HL-60 (cell line): ENCODE data around the gene CFAP221.

Experiments
- DNase-seq, 2 experiments: peaks; one replicate each; pipeline ENCODE4 v3.0.0-alpha.2; 2010 to 2020; ENCODE audit warnings: low read depth in 1 of 2, low spot score in 1 of 2
- H3K27ac ChIP-seq: fragments of 250-450 bp; sonication (Bioruptor Pico); replicated peaks from 2 replicates; pipeline ENCODE4 v1.5.1; 2020; ENCODE audit warnings: mild to moderate bottlenecking, moderate library complexity
- H3K27me3 ChIP-seq: fragments of 250-450 bp; sonication (Bioruptor Pico); 2 replicates; pipeline ENCODE4 v1.5.1; 2021; ENCODE audit warnings: mild to moderate bottlenecking, moderate library complexity; ENCODE audit not compliant: insufficient read depth, poor library complexity, severe bottlenecking
- H3K4me3 ChIP-seq: replicated peaks from 2 replicates; pipeline ENCODE4 v1.5.1; 2011; ENCODE audit warnings: mild to moderate bottlenecking, control low read depth, low read length; ENCODE audit not compliant: insufficient read depth
- CTCF ChIP-seq: IDR thresholded peaks from one replicate; pipeline ENCODE4 v1.5.1; 2011; ENCODE audit warnings: low read length, control low read depth, inconsistent platforms; ENCODE audit not compliant: insufficient read depth
- GABPA ChIP-seq: IDR thresholded peaks from 2 replicates; pipeline ENCODE4 v1.6.1; 2012; ENCODE audit warnings: low read depth
- POLR2AphosphoS5 ChIP-seq: IDR thresholded peaks from 2 replicates; pipeline ENCODE4 v1.6.1; 2012; ENCODE audit warnings: low read depth
- REST ChIP-seq: IDR thresholded peaks from 2 replicates; pipeline ENCODE4 v1.6.1; 2012; ENCODE audit warnings: low read depth; ENCODE audit not compliant: insufficient replicate concordance
- SPI1 ChIP-seq: IDR thresholded peaks from 2 replicates; pipeline ENCODE4 v1.6.1; 2012; ENCODE audit warnings: low read depth, mild to moderate bottlenecking, borderline replicate concordance

The CFAP221 gene

DNA sequence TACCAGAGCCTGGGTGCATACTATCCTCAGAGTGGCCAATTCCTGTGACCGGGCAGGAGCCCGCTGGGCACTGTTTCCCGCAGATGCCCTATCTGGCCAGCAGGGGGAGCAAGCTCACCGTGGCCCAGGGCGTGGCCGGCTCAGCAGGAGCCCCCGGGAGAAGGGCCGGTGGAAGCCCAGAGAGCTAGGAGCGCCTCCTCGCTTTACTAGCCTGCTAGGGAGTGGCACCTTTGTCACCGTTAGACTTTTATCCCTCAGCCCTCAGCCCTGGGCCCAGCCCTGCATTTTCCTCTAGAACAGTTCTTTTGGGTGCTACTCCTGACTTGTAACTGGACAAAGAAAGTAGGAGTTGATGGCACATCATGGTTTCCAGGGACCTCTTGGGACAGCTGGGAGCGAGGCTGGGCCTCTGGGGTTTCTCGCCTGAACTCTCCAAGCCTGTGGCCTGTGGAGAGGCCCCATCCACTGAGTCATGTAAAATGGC, 158.7 kb downstream of the CFAP221 start:
- H3K27ac ChIP-seq: no peak overlapping the region
- H3K4me3 ChIP-seq: no peak overlapping the region
- H3K27me3 ChIP-seq: no peaks in the 10 kb centered on the region
- DNase-seq: peak; percentile 25 to 59
- TF ChIP-seq GABPA: no peak
- TF ChIP-seq CTCF: peak; percentile 76
- TF ChIP-seq POLR2AphosphoS5: no peak

DNA sequence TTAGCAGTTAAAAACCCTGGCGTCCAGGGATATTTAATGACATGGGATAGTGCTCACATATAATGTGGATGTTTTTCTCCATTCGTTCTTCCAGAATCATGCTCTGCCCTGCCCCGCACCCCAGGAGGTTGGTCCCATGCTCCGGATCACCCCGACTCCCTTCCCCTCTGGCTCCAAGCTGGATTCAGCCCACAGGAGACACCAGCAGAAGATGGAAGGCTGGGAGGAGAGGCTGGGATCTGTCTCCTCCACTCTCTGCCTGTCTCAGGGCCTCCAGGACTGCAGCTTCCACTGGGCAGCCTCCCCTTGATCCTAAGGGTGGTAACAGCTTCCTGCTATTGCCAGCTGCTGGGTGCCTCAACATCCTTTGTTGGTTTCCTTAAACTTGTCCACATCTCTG, 159.3 kb downstream of the CFAP221 start:
- no peak for DNase-seq
- Histone ChIP-seq H3K27ac (no peak overlapping the region), H3K27me3 (no peaks in the 10 kb centered on the region), H3K4me3 (no peak overlapping the region)
- TF ChIP-seq GABPA (no peak), CTCF (no peak), POLR2AphosphoS5 (no peak), REST (no peak), SPI1 (no peak)

GRCh38 chr2:119704670-119705120, 160.4 kb downstream of the CFAP221 start:
- TF ChIP-seq REST (no peak), GABPA (no peak), CTCF (no peak), POLR2AphosphoS5 (no peak)
- Histone ChIP-seq H3K27ac (no peak overlapping the region), H3K27me3 (no peaks in the 10 kb centered on the region), H3K4me3 (no peak overlapping the region)
- DNase-seq: no peak

DNA sequence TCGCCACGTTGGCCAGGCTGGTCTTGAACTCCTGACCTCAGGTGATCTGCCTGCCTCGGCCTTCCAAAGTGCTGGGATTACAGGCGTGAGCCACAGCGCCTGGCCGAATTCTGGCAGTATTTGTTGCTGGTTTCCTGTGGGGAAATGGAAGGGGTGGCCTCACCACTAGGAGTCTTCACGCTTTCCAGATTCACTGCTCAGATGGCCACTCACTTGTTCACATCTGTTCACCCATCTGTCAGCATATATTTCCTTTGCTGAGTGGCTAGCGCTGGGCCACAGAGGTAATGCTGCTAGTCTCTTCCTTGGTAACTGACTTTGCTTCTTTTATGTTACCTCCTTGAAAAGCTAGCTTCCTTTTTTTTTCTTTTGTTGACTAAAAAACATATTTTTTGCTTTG, 162.0 kb downstream of the CFAP221 start:
- DNase-seq: no peak
- TF ChIP-seq REST: no peak
- TF ChIP-seq SPI1: no peak
- TF ChIP-seq GABPA: no peak
- no peak for TF ChIP-seq POLR2AphosphoS5
- TF ChIP-seq CTCF: no peak
- no peak overlapping the region for H3K4me3 ChIP-seq
- no peak overlapping the region for H3K27ac ChIP-seq
- H3K27me3 ChIP-seq: no peaks in the 10 kb centered on the region
